Ovary (tissue), 3 donors: ENCODE data around the gene ZNF280D.
"Not testable (repeated sequence)": the region's sequence is repeated elsewhere in the genome, so short reads cannot be mapped to it uniquely, and the experiment has no call there.

Source experiments
- CTCF ChIP-seq, 3 donors: fragments of 450-650 bp in 2 of 3; fragments of 200-600 bp in 1 of 3; IDR thresholded peaks; one replicate each; pipeline versions ENCODE4 v1.5.1 to v1.8.0; 2016 to 2022; ENCODE audit warnings: antibody characterized with exemption in 3 of 3, mild to moderate bottlenecking in 1 of 3
- EP300 ChIP-seq: sonication (generic); formaldehyde crosslinking; IDR thresholded peaks from one replicate; pipeline ENCODE4 v1.6.1; 2017; ENCODE audit warnings: antibody characterized with exemption
- POLR2A ChIP-seq: fragments of 450-650 bp; IDR thresholded peaks from one replicate; pipeline ENCODE4 v1.6.1; 2017; ENCODE audit warnings: antibody characterized with exemption, mild to moderate bottlenecking, moderate library complexity
- donor health status: DM: no; HTN: no; CAD: no.

- TF ChIP-seq CTCF (IDR thresholded peaks at IDR 0.05); POLR2A; EP300: not testable (repeated sequence)
Observed at GRCh38 chr15:56780102-56780725, 46.9 kb upstream of the ZNF280D start.
